H1 (cell line): ENCODE measurements around the gene TDP2. TPM values are rescaled to one million over a fixed set of nuclear protein-coding genes. Genes with fewer than 3 reads are reported as not detected.

Experiments
- CTCF ChIA-PET: fragments of 300-600 bp; sonication (Branson Sonifier 250); formaldehyde crosslinking; loops from one replicate; lab custom pipeline; 2021; ENCODE audit not compliant: partially characterized antibody; lab: Charles Lee
- POLR2A ChIA-PET: fragments of 300-600 bp; sonication (Branson Sonifier 250); formaldehyde crosslinking; loops from one replicate; lab custom pipeline; 2021; ENCODE audit warnings: inconsistent platforms; ENCODE audit not compliant: partially characterized antibody; lab: Charles Lee
- DNase-seq, 2 experiments: peaks; one replicate each; pipeline versions ENCODE4 v3.0.0 to v3.0.0-alpha.2; 2010 to 2022; ENCODE audit warnings: low spot score in 2 of 2, low read depth in 1 of 2, mixed read lengths in 1 of 2
- FAIRE-seq: peaks from 2 replicates; lab custom pipeline; 2011; peaks lifted over from hg19 to GRCh38; lab: Jason Lieb, UNC
- H2AFZ ChIP-seq: 2 replicates; pipeline ENCODE4 v1.8.1; 2012; ENCODE audit warnings: low read length, inconsistent platforms
- H2AK5ac ChIP-seq: 2 replicates; pipeline ENCODE4 v1.6.1; 2013; ENCODE audit warnings: low read depth, low read length
- H2BK120ac ChIP-seq: replicated peaks from 2 replicates; pipeline ENCODE3; 2013; ENCODE audit warnings: low read depth, low read length, inconsistent platforms
- H2BK12ac ChIP-seq: 2 replicates; pipeline ENCODE4 v1.6.1; 2013; ENCODE audit warnings: low read depth, low read length
- H2BK15ac ChIP-seq: 2 replicates; pipeline ENCODE4 v1.6.1; 2013; ENCODE audit warnings: low read length
- H2BK20ac ChIP-seq: 2 replicates; pipeline ENCODE4 v1.6.1; 2013; ENCODE audit warnings: low read length
- H2BK5ac ChIP-seq: 2 replicates; pipeline ENCODE4 v1.6.1; 2013; ENCODE audit warnings: low read depth, low read length
- H3K14ac ChIP-seq: 2 replicates; pipeline ENCODE4 v1.6.1; 2013; ENCODE audit warnings: inconsistent platforms; ENCODE audit not compliant: insufficient read length
- H3K18ac ChIP-seq: 2 replicates; pipeline ENCODE4 v1.6.1; 2013; ENCODE audit warnings: low read length; ENCODE audit errors: extremely low read depth
- H3K23ac ChIP-seq: 2 replicates; pipeline ENCODE4 v1.6.1; 2013; ENCODE audit warnings: inconsistent platforms; ENCODE audit not compliant: insufficient read length
- H3K23me2 ChIP-seq: 2 replicates; pipeline ENCODE4 v1.6.1; 2013; ENCODE audit warnings: low read depth, low read length
- H3K27ac ChIP-seq: 2 replicates; pipeline ENCODE4 v1.6.1; 2011; ENCODE audit warnings: low read depth, low read length, inconsistent platforms
- H3K27me3 ChIP-seq, 4 experiments: replicated peaks in 1 of 4; 1 replicate in 1 of 4; 2 replicates in 3 of 4; pipeline versions ENCODE4 v1.6.1 to v1.8.1; 2011 to 2013; ENCODE audit warnings: low read length in 3 of 4, mild to moderate bottlenecking in 3 of 4, inconsistent platforms in 2 of 4, mixed read lengths in 2 of 4, moderate library complexity in 1 of 4; ENCODE audit not compliant: control insufficient read depth in 3 of 4, insufficient read depth in 3 of 4; ENCODE audit errors: extremely low read depth in 1 of 4
- H3K36me3 ChIP-seq, 4 experiments: 2 replicates each; pipeline versions ENCODE4 v1.6.1 to v1.8.1; 2011 to 2013; ENCODE audit warnings: mild to moderate bottlenecking in 4 of 4, low read length in 3 of 4, moderate library complexity in 2 of 4, control low read depth in 1 of 4, inconsistent platforms in 1 of 4; ENCODE audit not compliant: insufficient read depth in 4 of 4, control insufficient read depth in 2 of 4
- H3K4ac ChIP-seq: replicated peaks from 2 replicates; pipeline ENCODE3; 2013; ENCODE audit warnings: low read length, low read depth, mixed read lengths, inconsistent platforms; ENCODE audit not compliant: insufficient read length
- H3K4me1 ChIP-seq, 4 experiments: replicated peaks in 1 of 4; 1 replicate in 1 of 4; 2 replicates in 3 of 4; pipeline versions ENCODE4 v1.6.1 to v1.8.1; 2011 to 2013; ENCODE audit warnings: low read length in 3 of 4, inconsistent platforms in 2 of 4, mixed read lengths in 1 of 4; ENCODE audit not compliant: insufficient read depth in 4 of 4, control insufficient read depth in 3 of 4
- H3K4me2 ChIP-seq, 2 experiments: 2 replicates each; pipeline versions ENCODE4 v1.6.1 to v1.8.1; 2011 to 2013; ENCODE audit warnings: low read depth in 2 of 2, low read length in 2 of 2, control low read depth in 1 of 2, inconsistent platforms in 1 of 2, mild to moderate bottlenecking in 1 of 2; ENCODE audit not compliant: insufficient read depth in 1 of 2
- H3K4me3 ChIP-seq, 4 experiments: fragments of 200-600, 300-600 bp in 1 of 4; sonication (generic), shearing (Covaris generic), sonication (Bioruptor Twin) in 1 of 4; 2 replicates each; pipeline versions ENCODE4 v1.5.1 to v1.8.1; 2011 to 2016; ENCODE audit warnings: low read length in 4 of 4, low read depth in 3 of 4, control low read depth in 2 of 4, inconsistent platforms in 2 of 4, mild to moderate bottlenecking in 2 of 4, mixed read lengths in 1 of 4, moderate library complexity in 1 of 4; ENCODE audit not compliant: insufficient read depth in 2 of 4; ENCODE audit errors: extremely low read depth in 1 of 4
- H3K56ac ChIP-seq: replicated peaks from 2 replicates; pipeline ENCODE3; 2013; ENCODE audit warnings: low read depth, mild to moderate bottlenecking, mixed read lengths, low read length, inconsistent platforms; ENCODE audit not compliant: insufficient read length
- H3K79me1 ChIP-seq: 2 replicates; pipeline ENCODE4 v1.6.1; 2013; ENCODE audit warnings: low read depth, low read length, control low read depth
- H3K79me2 ChIP-seq, 2 experiments: 2 replicates each; pipeline versions ENCODE4 v1.6.1 to v1.8.1; 2012 to 2013; ENCODE audit warnings: low read length in 2 of 2, mild to moderate bottlenecking in 2 of 2, inconsistent platforms in 1 of 2; ENCODE audit not compliant: insufficient read depth in 2 of 2, control insufficient read depth in 1 of 2
- H3K9ac ChIP-seq, 4 experiments: replicated peaks in 1 of 4; 1 replicate in 1 of 4; 2 replicates in 3 of 4; pipeline versions ENCODE4 v1.6.1 to v1.8.1; 2011 to 2013; ENCODE audit warnings: low read depth in 3 of 4, low read length in 3 of 4, control low read depth in 2 of 4, mild to moderate bottlenecking in 2 of 4, moderate library complexity in 2 of 4, inconsistent platforms in 1 of 4; ENCODE audit errors: extremely low read depth in 1 of 4
- H3K9me3 ChIP-seq, 2 experiments: 2 replicates each; pipeline versions ENCODE4 v1.6.1 to v1.8.1; 2012 to 2013; ENCODE audit warnings: mild to moderate bottlenecking in 2 of 2, moderate library complexity in 2 of 2, control low read depth in 1 of 2, inconsistent platforms in 1 of 2, low read depth in 1 of 2, low read length in 1 of 2, mixed read lengths in 1 of 2; ENCODE audit not compliant: insufficient read depth in 2 of 2
- H4K20me1 ChIP-seq, 2 experiments: replicated peaks in 1 of 2; 2 replicates each; pipeline versions ENCODE3 to v1.8.1; 2011 to 2013; ENCODE audit warnings: inconsistent platforms in 2 of 2, low read length in 2 of 2, mild to moderate bottlenecking in 1 of 2; ENCODE audit not compliant: insufficient read depth in 2 of 2, control insufficient read depth in 1 of 2
- H4K5ac ChIP-seq: 2 replicates; pipeline ENCODE4 v1.6.1; 2013; ENCODE audit warnings: low read length, low read depth, mixed read lengths, inconsistent platforms; ENCODE audit not compliant: insufficient read length
- H4K8ac ChIP-seq: 2 replicates; pipeline ENCODE4 v1.8.0; 2013; ENCODE audit warnings: mild to moderate bottlenecking, moderate library complexity, low read length, inconsistent platforms; ENCODE audit not compliant: insufficient read depth; ENCODE audit errors: extremely low read depth
- H4K91ac ChIP-seq: replicated peaks from 2 replicates; pipeline ENCODE3; 2013; ENCODE audit warnings: low read length, mixed read lengths, inconsistent platforms; ENCODE audit not compliant: insufficient read length
- MAX ChIP-seq: IDR thresholded peaks from 2 replicates; pipeline ENCODE4 v1.6.1; 2012; ENCODE audit warnings: inconsistent platforms
- WGBS, 2 experiments: shearing (Covaris generic) in 1 of 2; methylation state at CpG; one replicate each; pipeline versions ENCODE4 v1.1.6 to v1.1.7; 2013 to 2015; ENCODE audit warnings: low lambda C conversion rate in 2 of 2, mixed read lengths in 2 of 2, inconsistent platforms in 1 of 2, low coverage in 1 of 2, missing lambda C conversion rate in 1 of 2; ENCODE audit not compliant: insufficient replicate concordance in 2 of 2, insufficient coverage in 1 of 2, insufficient read length in 1 of 2; ENCODE audit errors: extremely low coverage in 1 of 2, missing lambda C conversion rate in 1 of 2; 5-methylcytosine and 5-hydroxymethylcytosine counted together
- polyA plus RNA-seq, 7 experiments: library from polyadenylated mRNA; depleted of rRNA in 3 of 7; stranded (reverse) in 5 of 7; unstranded in 2 of 7; fragments of >200 nt in 5 of 7; fragments of 200-250 nt in 2 of 7; gene quantifications; 1 replicate in 5 of 7; 2 replicates in 1 of 7; 4 replicates in 1 of 7; pipeline versions ENCODE4 v1.2.1 to v1.2.3, GENCODE V29; 2011 to 2013; ENCODE audit warnings: missing spikeins in 2 of 7, mixed read lengths in 2 of 7
- total RNA-seq: library from RNA; stranded (reverse); fragmentation: NEBNext Ultra II Directional; extraction: Animal tissue kit (Norgen Biotek cat#: 25700); gene quantifications from 2 replicates; pipeline ENCODE4 v1.2.1, GENCODE V29; 2021

The TDP2 gene
- total and polyA plus RNA-seq, 2 of the 8 experiments (the other 6 are each of a cell fraction or from before 2014, with no cell fraction given): 18.8 to 51.6 TPM

- no peak overlapping the region for H2BK12ac ChIP-seq
- TF ChIP-seq MAX: no peak
- TF ChIP-seq, all 59 proteins: peak for 0
Measured at GRCh38 chr6:24686408-24686807, 19.7 kb upstream of the TDP2 start.

More at GRCh38 chr6:24686408-24686807, 19.7 kb upstream of the TDP2 start:
- Histone ChIP-seq H3K79me2 (0 out of 4 replicates have a peak, but pooled peaks cover 0 to 4% of the 10 kb centered on the region in 2 experiments), H3K27ac (no peak overlapping the region), H2BK120ac (no peak overlapping the region), H2BK20ac (no peak overlapping the region), H3K79me1 (no peaks in the 10 kb centered on the region), H2AFZ (no peak overlapping the region), H3K23me2 (no peaks in the 10 kb centered on the region), H3K9ac (no peak overlapping the region), H4K20me1 (no peaks in the 10 kb centered on the region), H4K8ac (no peak overlapping the region), H3K4me2 (no peak overlapping the region), H4K91ac (no peak overlapping the region), H2BK15ac (no peak overlapping the region), H3K4ac (no peak overlapping the region), H3K14ac (no peak overlapping the region), H3K23ac (no peak overlapping the region), H3K4me1 (peaks cover 3 to 12% (median 8%) of the 10 kb centered on the region in 4 experiments; a peak in 6 of 7 replicates), H2BK5ac (no peak overlapping the region), H4K5ac (no peak overlapping the region), H3K18ac (no peak overlapping the region), H3K36me3 (peaks cover 0 to 3% (median 0%) of the 10 kb centered on the region in 4 experiments; a peak in 1 of 8 replicates), H3K27me3 (peaks cover 0 to 5% (median 0%) of the 10 kb centered on the region in 4 experiments; a peak in 1 of 7 replicates), H3K9me3 (no peaks in the 10 kb centered on the region), H2AK5ac (no peak overlapping the region), H3K4me3 (no peak overlapping the region), H3K56ac (no peak overlapping the region)
- ChIA-PET CTCF (interaction anchor here (0.7 to 1.1 kb wide), 5 partner anchors 40 to 332 kb away, joined by 3 to 4 read pairs (median 3); partner anchors contain the start of gene KIAA0319), POLR2A (no interaction called here)
- no peak for FAIRE-seq
- no peak for DNase-seq
- WGBS, 2 experiments: 100% methylated on average over 1 of the region's 1 CpG; no CpG with 5 or more reads in 1 of the 2 experiments
